Panc1 (cell line): ENCODE measurements around the gene ZNF182. TPM values are rescaled to one million over a fixed set of nuclear protein-coding genes. Genes with fewer than 3 reads are reported as not detected.

ENCODE experiments used
- ATAC-seq: fragments of 200-7000 bp; cut with Tn5 transposase; 2 replicates; pipeline ENCODE4 v1.9.1; 2020; ENCODE audit warnings: mild to moderate bottlenecking, moderate library complexity
- BruUV-seq: library from RNA; stranded (reverse); fragments of 400-500 nt; replicated peaks from 2 replicates; lab custom pipeline; 2021; lab: Mats Ljungman, UMichigan
- CTCF ChIA-PET: fragments of 300-600 bp; sonication (Branson Sonifier 250); formaldehyde crosslinking; loops from one replicate; lab custom pipeline; 2022; ENCODE audit warnings: antibody characterized with exemption; lab: Charles Lee
- POLR2A ChIA-PET: fragments of 300-600 bp; sonication (Branson Sonifier 250); formaldehyde crosslinking; loops from one replicate; lab custom pipeline; 2022; ENCODE audit warnings: antibody characterized with exemption; lab: Charles Lee
- DNase-seq: peaks from one replicate; pipeline ENCODE4 v3.0.0-alpha.2; 2010; ENCODE audit warnings: low read depth, low spot score
- H3K27ac ChIP-seq: 2 replicates; pipeline ENCODE4 v1.5.1; 2011; ENCODE audit warnings: mild to moderate bottlenecking, low read length, inconsistent platforms
- H3K27me3 ChIP-seq: fragments of 200-500 bp; sonication (Bioruptor generic); 2 replicates; pipeline ENCODE4 v1.6.0; 2014; ENCODE audit warnings: low read length, inconsistent platforms; ENCODE audit not compliant: control insufficient read depth, insufficient read depth
- H3K36me3 ChIP-seq: fragments of 200-500 bp; sonication (Bioruptor generic); 2 replicates; pipeline ENCODE4 v1.5.1; 2014; ENCODE audit warnings: inconsistent platforms, mild to moderate bottlenecking, low read length, moderate library complexity; ENCODE audit not compliant: control insufficient read depth, insufficient read depth
- H3K4me1 ChIP-seq: 2 replicates; pipeline ENCODE4 v1.5.1; 2011; ENCODE audit warnings: inconsistent platforms, mild to moderate bottlenecking, low read length, moderate library complexity; ENCODE audit not compliant: control insufficient read depth, insufficient read depth
- H3K4me3 ChIP-seq, 2 experiments: 2 replicates each; pipeline ENCODE4 v1.5.1; 2011 to 2012; ENCODE audit warnings: low read depth in 2 of 2, low read length in 2 of 2, mild to moderate bottlenecking in 2 of 2, inconsistent platforms in 1 of 2, moderate library complexity in 1 of 2
- H3K9me3 ChIP-seq: fragments of 200-500 bp; sonication (Bioruptor generic); 2 replicates; pipeline ENCODE4 v1.5.1; 2014; ENCODE audit warnings: low read depth, mild to moderate bottlenecking, inconsistent platforms, low read length, moderate library complexity; ENCODE audit not compliant: control insufficient read depth, insufficient read depth
- CTCF ChIP-seq: fragments of 450-650 bp; IDR thresholded peaks from 2 replicates; pipeline ENCODE4 v1.5.1; 2017; ENCODE audit warnings: mild to moderate bottlenecking
- POLR2AphosphoS5 ChIP-seq: IDR thresholded peaks from 2 replicates; pipeline ENCODE4 v1.6.1; 2012; ENCODE audit warnings: mild to moderate bottlenecking, low read depth, low read length, moderate library complexity
- REST ChIP-seq, 2 experiments: IDR thresholded peaks; 2 replicates each; pipeline ENCODE4 v1.6.1; 2011 to 2012; ENCODE audit warnings: low read depth in 2 of 2, control low read depth in 1 of 2, low read length in 1 of 2, mild to moderate bottlenecking in 1 of 2, moderate library complexity in 1 of 2; ENCODE audit not compliant: insufficient read depth in 1 of 2
- SIN3A ChIP-seq: IDR thresholded peaks from 2 replicates; pipeline ENCODE4 v1.6.1; 2012; ENCODE audit warnings: low read depth, mild to moderate bottlenecking, low read length, moderate library complexity, borderline replicate concordance; ENCODE audit not compliant: insufficient read depth
- TCF7L2 ChIP-seq: IDR thresholded peaks from 2 replicates; pipeline ENCODE4 v1.6.1; 2011; ENCODE audit warnings: mild to moderate bottlenecking, low read depth, low read length, inconsistent platforms
- in situ Hi-C: cut with HindIII; loops from 2 replicates; pipeline ENCODE4 v1.10.0; 2016; ENCODE audit warnings: low sequenced_read_pairs, low pct_unique_long_range_greater_than_20kb
- intact Hi-C: fragments of 100-400 bp; cut with micrococcal nuclease; formaldehyde crosslinking; loops from one replicate; pipeline ENCODE4 v1.10.0; 2022; ENCODE audit not compliant: unreplicated experiment
- total RNA-seq: library from RNA; stranded (reverse); gene quantifications from one replicate; pipeline ENCODE4 v1.2.1, GENCODE V29; 2021; ENCODE audit not compliant: unreplicated experiment

ZNF182 gene
- total RNA-seq, 1 experiment from 2014 or later: 11.1 TPM

- DNase-seq: no peak
- no peaks in the 10 kb centered on the region for H3K27me3 ChIP-seq
- H3K4me1 ChIP-seq: no peaks in the 10 kb centered on the region
- H3K27ac ChIP-seq: no peak overlapping the region
- no TSS peak for BruUV-seq
- H3K4me3 ChIP-seq: no peak overlapping the region
- ChIA-PET POLR2A (no interaction called here), CTCF (no interaction called here)
- intact Hi-C loops (no loop called here), in situ Hi-C loops (no loop called here)
- no peak for ATAC-seq
- no peaks in the 10 kb centered on the region for H3K36me3 ChIP-seq
- H3K9me3 ChIP-seq: no peaks in the 10 kb centered on the region
- no peak for TF ChIP-seq REST (IDR thresholded peaks at IDR 0.05; ENCODE audit: insufficient read depth in 1 of 2, low read depth in 2 of 2, low read length in 1 of 2)
- no peak for TF ChIP-seq CTCF
- TF ChIP-seq POLR2AphosphoS5: no peak
- no peak for TF ChIP-seq SIN3A
- TF ChIP-seq TCF7L2: no peak
These were observed 41.9 kb upstream of the ZNF182 start for GRCh38 chrX:48045410-48046311.

DNA sequence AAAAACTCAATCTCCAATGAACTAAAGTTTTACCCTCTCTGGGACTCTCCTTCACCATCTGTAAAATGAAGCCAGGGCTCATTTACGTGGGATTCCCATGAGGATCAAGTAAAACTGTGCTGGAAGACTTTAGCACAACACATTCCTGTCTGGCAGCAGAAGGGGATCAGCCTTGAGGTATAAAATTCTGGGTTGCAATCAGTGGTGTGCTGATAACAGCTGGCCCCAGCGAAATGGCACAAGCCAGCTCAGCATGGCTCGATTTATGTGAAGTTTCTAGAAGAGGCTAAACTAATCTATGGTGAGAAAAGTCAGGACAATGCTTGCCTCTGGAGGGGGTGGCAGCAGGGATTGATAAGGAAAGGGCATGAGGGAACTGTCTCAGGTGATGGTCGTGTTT is 39.3 kb upstream of the ZNF182 start:
- Histone ChIP-seq H3K4me3 (no peak overlapping the region), H3K27me3 (no peaks in the 10 kb centered on the region), H3K4me1 (no peaks in the 10 kb centered on the region), H3K9me3 (no peaks in the 10 kb centered on the region), H3K36me3 (no peaks in the 10 kb centered on the region), H3K27ac (no peak overlapping the region)
- ATAC-seq (no peak), DNase-seq (no peak)
- CTCF ChIA-PET: no interaction called here
- BruUV-seq: no TSS peak
- in situ Hi-C loops (no loop called here), intact Hi-C loops (no loop called here)
- no peak for TF ChIP-seq CTCF
- no peak for TF ChIP-seq REST (IDR thresholded peaks at IDR 0.05; ENCODE audit: insufficient read depth in 1 of 2, low read depth in 2 of 2, low read length in 1 of 2)
- TF ChIP-seq SIN3A: no peak
- no peak for TF ChIP-seq POLR2AphosphoS5
- no peak for TF ChIP-seq TCF7L2
- POLR2A ChIA-PET: no interaction called here
